IMR-90 (cell line): Measurements from ENCODE around the gene TM9SF4. TPM values are rescaled to one million over a fixed set of nuclear protein-coding genes. Genes with fewer than 3 reads are reported as not detected.

Experiments
- ATAC-seq: fragments of 200-7000 bp; cut with Tn5 transposase; 2 replicates; pipeline ENCODE4 v1.9.1; 2020; ENCODE audit warnings: low read depth, mild to moderate bottlenecking, moderate library complexity
- BruUV-seq: library from RNA; stranded (reverse); fragments of 400-500 nt; replicated peaks from 2 replicates; lab custom pipeline; 2021; lab: Mats Ljungman, UMichigan
- CTCF ChIA-PET: fragments of 300-600 bp; formaldehyde crosslinking; extraction: SDS; loops from one replicate; lab custom pipeline; 2021; ENCODE audit warnings: antibody characterized with exemption; lab: Yijun Ruan, JAX
- POLR2A ChIA-PET: fragments of 300-600 bp; sonication (Branson Sonifier 250); formaldehyde crosslinking; loops from one replicate; lab custom pipeline; 2022; ENCODE audit warnings: antibody characterized with exemption; ENCODE audit not compliant: unreplicated experiment; lab: Charles Lee
- DNase-seq: peaks from one replicate; pipeline ENCODE4 v3.0.0; 2013
- H2AFZ ChIP-seq: replicated peaks from 2 replicates; pipeline ENCODE3; 2013; ENCODE audit warnings: low read length, mild to moderate bottlenecking; ENCODE audit not compliant: poor library complexity
- H2AK5ac ChIP-seq: 2 replicates; pipeline ENCODE4 v1.6.1; 2013; ENCODE audit warnings: low read depth, low read length, inconsistent platforms
- H2AK9ac ChIP-seq: replicated peaks from 2 replicates; pipeline ENCODE3; 2013; ENCODE audit warnings: mild to moderate bottlenecking, low read depth, low read length, moderate library complexity; ENCODE audit not compliant: poor library complexity
- H2BK120ac ChIP-seq: 2 replicates; pipeline ENCODE4 v1.6.1; 2013; ENCODE audit warnings: low read depth, low read length, inconsistent platforms
- H2BK15ac ChIP-seq: 3 replicates; pipeline ENCODE4 v1.6.1; 2013; ENCODE audit warnings: low read depth, low read length, inconsistent platforms
- H2BK20ac ChIP-seq: 2 replicates; pipeline ENCODE4 v1.6.1; 2013; ENCODE audit warnings: low read depth, mild to moderate bottlenecking, inconsistent platforms, low read length, moderate library complexity
- H2BK5ac ChIP-seq: 2 replicates; pipeline ENCODE4 v1.6.1; 2013; ENCODE audit warnings: mild to moderate bottlenecking, low read depth, low read length, inconsistent platforms; ENCODE audit not compliant: poor library complexity, severe bottlenecking
- H3K14ac ChIP-seq: replicated peaks from 2 replicates; pipeline ENCODE4 v1.6.1; 2013; ENCODE audit warnings: low read depth, low read length, inconsistent platforms
- H3K18ac ChIP-seq: 2 replicates; pipeline ENCODE4 v1.6.1; 2013; ENCODE audit warnings: low read depth, low read length, control low read depth
- H3K23ac ChIP-seq: 2 replicates; pipeline ENCODE4 v1.6.1; 2013; ENCODE audit warnings: low read depth, low read length, inconsistent platforms
- H3K27ac ChIP-seq: 2 replicates; pipeline ENCODE4 v1.5.1; 2013; ENCODE audit warnings: mild to moderate bottlenecking, control low read depth, low read length; ENCODE audit not compliant: insufficient read depth
- H3K27me3 ChIP-seq: 2 replicates; pipeline ENCODE4 v1.6.1; 2013; ENCODE audit warnings: low read length; ENCODE audit not compliant: control insufficient read depth, insufficient read depth
- H3K36me3 ChIP-seq: 2 replicates; pipeline ENCODE4 v1.6.1; 2013; ENCODE audit warnings: low read length, mixed read lengths; ENCODE audit not compliant: control insufficient read depth, insufficient read depth
- H3K4ac ChIP-seq: 2 replicates; pipeline ENCODE4 v1.6.1; 2013; ENCODE audit warnings: low read depth, low read length, inconsistent platforms
- H3K4me1 ChIP-seq: 2 replicates; pipeline ENCODE4 v1.6.1; 2013; ENCODE audit warnings: low read length, mixed read lengths; ENCODE audit not compliant: control insufficient read depth, insufficient read depth
- H3K4me2 ChIP-seq: 2 replicates; pipeline ENCODE4 v1.6.1; 2013; ENCODE audit warnings: low read depth, mild to moderate bottlenecking, control low read depth, low read length, moderate library complexity
- H3K4me3 ChIP-seq: 2 replicates; pipeline ENCODE4 v1.5.1; 2013; ENCODE audit warnings: low read depth, mild to moderate bottlenecking, control low read depth, low read length, moderate library complexity; ENCODE audit not compliant: insufficient read depth
- H3K56ac ChIP-seq: 2 replicates; pipeline ENCODE4 v1.6.1; 2013; ENCODE audit warnings: low read length, inconsistent platforms; ENCODE audit not compliant: insufficient read depth; ENCODE audit errors: extremely low read depth
- H3K79me1 ChIP-seq, 2 experiments: 2 replicates each; pipeline ENCODE4 v1.6.1; 2013; ENCODE audit warnings: low read length in 2 of 2, inconsistent platforms in 1 of 2, low read depth in 1 of 2
- H3K9ac ChIP-seq: 2 replicates; pipeline ENCODE4 v1.6.1; 2013; ENCODE audit warnings: low read depth, low read length, control low read depth
- H3K9me1 ChIP-seq: 2 replicates; pipeline ENCODE4 v1.6.1; 2013; ENCODE audit warnings: low read length, inconsistent platforms; ENCODE audit not compliant: insufficient read depth
- H3K9me3 ChIP-seq: 2 replicates; pipeline ENCODE4 v1.6.1; 2013; ENCODE audit warnings: low read length; ENCODE audit not compliant: control insufficient read depth, insufficient read depth
- H4K20me1 ChIP-seq: 2 replicates; pipeline ENCODE4 v1.6.1; 2013; ENCODE audit warnings: low read length, inconsistent platforms; ENCODE audit not compliant: insufficient read depth
- H4K5ac ChIP-seq: 2 replicates; pipeline ENCODE4 v1.6.1; 2013; ENCODE audit warnings: mild to moderate bottlenecking, low read depth, low read length, control low read depth
- H4K8ac ChIP-seq, 2 experiments: 2 replicates each; pipeline ENCODE4 v1.6.1; 2013; ENCODE audit warnings: low read depth in 2 of 2, low read length in 2 of 2, control low read depth in 1 of 2, inconsistent platforms in 1 of 2
- H4K91ac ChIP-seq: 2 replicates; pipeline ENCODE4 v1.6.1; 2013; ENCODE audit warnings: low read depth, low read length, inconsistent platforms; ENCODE audit not compliant: insufficient read depth
- BHLHE40 ChIP-seq: fragments of 150-350 bp; IDR thresholded peaks from 2 replicates; pipeline ENCODE4 v1.6.1; 2016; ENCODE audit warnings: mild to moderate bottlenecking, low read depth, low read length
- CEBPB ChIP-seq: IDR thresholded peaks from 2 replicates; pipeline ENCODE4 v1.6.1; 2012; ENCODE audit warnings: low read depth, low read length, improper control_type of control experiment
- CHD1 ChIP-seq: IDR thresholded peaks from 2 replicates; pipeline ENCODE4 v1.6.1; 2012; ENCODE audit warnings: low read depth, low read length, improper control_type of control experiment
- ELK1 ChIP-seq: fragments of 150-350 bp; IDR thresholded peaks from 2 replicates; pipeline ENCODE4 v1.6.1; 2016; ENCODE audit warnings: low read depth, mild to moderate bottlenecking, low read length, moderate library complexity, borderline replicate concordance
- FOS ChIP-seq: fragments of 150-350 bp; IDR thresholded peaks from 2 replicates; pipeline ENCODE4 v1.6.1; 2016; ENCODE audit warnings: low read depth, low read length
- MAFK ChIP-seq: IDR thresholded peaks from 2 replicates; pipeline ENCODE4 v1.6.1; 2012; ENCODE audit warnings: low read depth, low read length, improper control_type of control experiment
- MAZ ChIP-seq: IDR thresholded peaks from 2 replicates; pipeline ENCODE4 v1.6.1; 2012; ENCODE audit warnings: low read depth, mild to moderate bottlenecking, low read length, improper control_type of control experiment, moderate library complexity, borderline replicate concordance
- MXI1 ChIP-seq: IDR thresholded peaks from 2 replicates; pipeline ENCODE4 v1.6.1; 2012; ENCODE audit warnings: low read depth, mild to moderate bottlenecking, low read length, moderate library complexity, borderline replicate concordance
- NFE2L2 ChIP-seq: fragments of 150-350 bp; IDR thresholded peaks from 2 replicates; pipeline ENCODE4 v1.6.1; 2016; ENCODE audit warnings: low read depth, mild to moderate bottlenecking, low read length
- POLR2A ChIP-seq: IDR thresholded peaks from 2 replicates; pipeline ENCODE4 v1.6.1; 2012; ENCODE audit warnings: mild to moderate bottlenecking, low read depth, low read length
- RAD21 ChIP-seq: IDR thresholded peaks from 2 replicates; pipeline ENCODE4 v1.6.1; 2012; ENCODE audit warnings: low read length, improper control_type of control experiment
- RCOR1 ChIP-seq: IDR thresholded peaks from 2 replicates; pipeline ENCODE4 v1.6.1; 2012; ENCODE audit warnings: mild to moderate bottlenecking, low read length, improper control_type of control experiment; ENCODE audit not compliant: insufficient replicate concordance
- RFX5 ChIP-seq: IDR thresholded peaks from 2 replicates; pipeline ENCODE4 v1.8.0; 2012; ENCODE audit warnings: low read depth, mild to moderate bottlenecking, low read length, moderate library complexity
- SMC3 ChIP-seq: fragments of 150-350 bp; IDR thresholded peaks from 2 replicates; pipeline ENCODE4 v1.6.1; 2016; ENCODE audit warnings: low read depth, mild to moderate bottlenecking, antibody characterized with exemption, low read length, moderate library complexity
- USF2 ChIP-seq: fragments of 150-350 bp; IDR thresholded peaks from 2 replicates; pipeline ENCODE4 v1.6.1; 2017; ENCODE audit warnings: mild to moderate bottlenecking, antibody characterized with exemption, low read length, low read depth
- WGBS, 2 experiments: methylation state at CpG; one replicate each; pipeline versions ENCODE4 v1.1.5 to v1.1.7; 2013; ENCODE audit warnings: missing lambda C conversion rate in 2 of 2; ENCODE audit not compliant: insufficient read length in 1 of 2; ENCODE audit errors: extremely low coverage in 2 of 2; 5-methylcytosine and 5-hydroxymethylcytosine counted together
- dilution Hi-C: fragments of 300-500 bp; cut with HindIII; formaldehyde crosslinking; loops from one replicate; pipeline ENCODE4 v1.14.3; 2018; ENCODE audit warnings: low sequenced_read_pairs; ENCODE audit not compliant: unreplicated experiment
- in situ Hi-C: fragments of 300-500 bp; cut with MboI; formaldehyde crosslinking; loops from 3 replicates; pipeline ENCODE4 v1.14.3; 2019; ENCODE audit warnings: low sequenced_read_pairs, inconsistent platforms, mixed read lengths
- intact Hi-C: fragments of 100-400 bp; cut with micrococcal nuclease; formaldehyde crosslinking; loops from 2 replicates; pipeline ENCODE4 v1.10.0; 2022
- polyA plus RNA-seq, 3 experiments: library from polyadenylated mRNA; depleted of rRNA; stranded (reverse); fragments of >200 nt; gene quantifications; 2 replicates each; pipeline ENCODE4 v1.2.3, GENCODE V29; 2012; ENCODE audit warnings: low replicate concordance in 1 of 3
- total RNA-seq: library from RNA; depleted of rRNA; stranded (reverse); fragments of >200 nt; gene quantifications from 2 replicates; pipeline ENCODE4 v1.2.3, GENCODE V29; 2012
- TF ChIP-seq, protein P1 (sequence below): conservative IDR thresholded peaks from 2 replicates; pipeline ENCODE4 v1.5.1; 2012; ENCODE audit warnings: mild to moderate bottlenecking, low read depth, low read length, improper control_type of control experiment

TM9SF4 gene
- total and polyA plus RNA-seq, 2 of the 4 experiments (the other 2 are of a cell fraction): 35.3 to 59.1 TPM

DNA sequence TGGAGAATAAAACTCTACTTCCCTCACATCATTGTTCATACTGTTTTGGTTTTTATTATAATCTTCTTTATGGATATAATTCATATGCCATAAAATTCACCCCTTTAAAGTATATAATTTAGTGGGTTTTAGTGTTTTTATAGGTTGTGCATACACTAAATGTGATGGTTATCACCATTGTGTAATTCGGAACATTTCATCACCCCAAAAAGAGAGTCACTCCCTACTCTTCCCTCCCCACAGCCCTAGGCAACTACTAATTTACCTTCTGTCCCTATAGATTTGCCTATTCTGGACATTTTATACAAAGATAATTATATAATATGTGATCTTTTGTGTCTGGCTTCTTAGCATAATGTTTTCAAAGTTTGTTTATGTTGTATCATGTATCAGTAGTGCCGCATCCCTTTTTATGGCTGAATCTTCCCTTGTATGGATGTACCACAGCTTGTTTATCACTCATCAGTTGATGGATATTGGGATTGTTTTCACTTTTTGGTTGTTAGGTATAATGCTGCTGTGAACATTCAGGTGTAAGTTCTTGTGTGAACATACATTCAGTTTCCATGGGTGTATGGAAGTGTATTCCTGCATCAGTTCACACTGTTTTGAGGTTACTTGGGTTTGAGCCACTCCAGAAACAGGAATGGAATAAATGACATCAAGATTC lies 4.2 kb downstream of the TM9SF4 start:
- peaks cover 66% of the 10 kb centered on the region for H4K20me1 ChIP-seq
- no peak overlapping the region for H3K27ac ChIP-seq

More for the DNA sequence above, 4.2 kb downstream of the TM9SF4 start:
- dilution Hi-C loops (no loop called here), in situ Hi-C loops (no loop called here), intact Hi-C loops (no loop called here)
- no CpG with 5 or more reads among the region's 2 CpGs for WGBS, 2 experiments
- Histone ChIP-seq H2AK5ac (no peak overlapping the region), H3K27me3 (no peaks in the 10 kb centered on the region), H3K18ac (no peak overlapping the region), H4K91ac (no peak overlapping the region), H2BK120ac (no peak overlapping the region), H3K9me1 (peaks cover 12% of the 10 kb centered on the region), H3K4me2 (no peak overlapping the region), H3K9ac (no peak overlapping the region), H4K5ac (no peak overlapping the region), H3K79me1 (peaks cover 37 to 87% of the 10 kb centered on the region in 2 experiments), H3K36me3 (peaks cover 6% of the 10 kb centered on the region), H2AK9ac (no peak overlapping the region), H3K4ac (no peak overlapping the region), H4K8ac (no peak overlapping the region), H2BK20ac (no peak overlapping the region), H3K56ac (no peak overlapping the region), H3K4me3 (no peak overlapping the region), H3K23ac (no peak overlapping the region), H3K14ac (no peak overlapping the region), H3K4me1 (peaks cover 4% of the 10 kb centered on the region), H2BK5ac (no peak overlapping the region), H3K9me3 (no peaks in the 10 kb centered on the region), H2AFZ (no peak overlapping the region), H2BK15ac (no peak overlapping the region)
- ChIA-PET CTCF (no interaction called here), POLR2A (no interaction called here)
- no TSS peak for BruUV-seq
- TF ChIP-seq POLR2A: no peak
- TF ChIP-seq, protein P1, sequence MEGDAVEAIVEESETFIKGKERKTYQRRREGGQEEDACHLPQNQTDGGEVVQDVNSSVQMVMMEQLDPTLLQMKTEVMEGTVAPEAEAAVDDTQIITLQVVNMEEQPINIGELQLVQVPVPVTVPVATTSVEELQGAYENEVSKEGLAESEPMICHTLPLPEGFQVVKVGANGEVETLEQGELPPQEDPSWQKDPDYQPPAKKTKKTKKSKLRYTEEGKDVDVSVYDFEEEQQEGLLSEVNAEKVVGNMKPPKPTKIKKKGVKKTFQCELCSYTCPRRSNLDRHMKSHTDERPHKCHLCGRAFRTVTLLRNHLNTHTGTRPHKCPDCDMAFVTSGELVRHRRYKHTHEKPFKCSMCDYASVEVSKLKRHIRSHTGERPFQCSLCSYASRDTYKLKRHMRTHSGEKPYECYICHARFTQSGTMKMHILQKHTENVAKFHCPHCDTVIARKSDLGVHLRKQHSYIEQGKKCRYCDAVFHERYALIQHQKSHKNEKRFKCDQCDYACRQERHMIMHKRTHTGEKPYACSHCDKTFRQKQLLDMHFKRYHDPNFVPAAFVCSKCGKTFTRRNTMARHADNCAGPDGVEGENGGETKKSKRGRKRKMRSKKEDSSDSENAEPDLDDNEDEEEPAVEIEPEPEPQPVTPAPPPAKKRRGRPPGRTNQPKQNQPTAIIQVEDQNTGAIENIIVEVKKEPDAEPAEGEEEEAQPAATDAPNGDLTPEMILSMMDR: no peak
- no peak for TF ChIP-seq MXI1
- no peak for TF ChIP-seq NFE2L2
- TF ChIP-seq FOS: no peak
- no peak for TF ChIP-seq RAD21
- TF ChIP-seq CHD1: no peak
- TF ChIP-seq RFX5: no peak
- TF ChIP-seq ELK1: no peak
- no peak for TF ChIP-seq MAZ
- no peak for TF ChIP-seq RCOR1
- TF ChIP-seq USF2: no peak
- no peak for TF ChIP-seq MAFK
- TF ChIP-seq SMC3: no peak
- no peak for TF ChIP-seq BHLHE40
- TF ChIP-seq CEBPB: no peak
- ATAC-seq: no peak
- no peak for DNase-seq
